CD4-positive, CD25-positive, alpha-beta regulatory T cell (primary cell): ENCODE results near the gene ARHGAP23. TPM values are rescaled to one million over a fixed set of nuclear protein-coding genes. Genes with fewer than 3 reads are reported as not detected.
"Not testable (repeated sequence)": the region's sequence is repeated elsewhere in the genome, so short reads cannot be mapped to it uniquely, and the experiment has no call there.

ENCODE experiments used
- ATAC-seq, 2 donors: fragments of 150-1000 bp; cut with Tn5 transposase; one replicate each; pipeline ENCODE4 v1.10.0; 2021; ENCODE audit warnings: low read depth in 2 of 2, moderate number of reproducible peaks in 2 of 2, moderate library complexity in 1 of 2
- DNase-seq, 3 donors: peaks; one replicate each; pipeline versions ENCODE4 v3.0.0 to v3.0.0-alpha.2; 2012 to 2022; ENCODE audit warnings: mixed read lengths in 1 of 3
- H3K27ac ChIP-seq: one replicate; pipeline ENCODE4 v1.7.0; 2013; ENCODE audit warnings: mild to moderate bottlenecking, low read length; ENCODE audit not compliant: insufficient read depth, poor library complexity, severe bottlenecking
- H3K27me3 ChIP-seq: one replicate; pipeline ENCODE4 v1.7.0; 2013; ENCODE audit warnings: low read length; ENCODE audit not compliant: control insufficient read depth, insufficient read depth
- H3K36me3 ChIP-seq: one replicate; pipeline ENCODE4 v1.7.0; 2013; ENCODE audit warnings: mild to moderate bottlenecking, low read length, moderate library complexity; ENCODE audit not compliant: control insufficient read depth, insufficient read depth
- H3K4me1 ChIP-seq: 2 replicates; pipeline ENCODE4 v1.7.0; 2013; ENCODE audit warnings: mild to moderate bottlenecking, low read length; ENCODE audit not compliant: insufficient read depth, control insufficient read depth, poor library complexity, severe bottlenecking
- H3K4me3 ChIP-seq: one replicate; pipeline ENCODE4 v1.7.0; 2013; ENCODE audit warnings: low read depth, mild to moderate bottlenecking, low read length, moderate library complexity
- H3K9me3 ChIP-seq, 2 experiments: 1 replicate in 1 of 2; 2 replicates in 1 of 2; pipeline ENCODE4 v1.7.0; 2013; ENCODE audit warnings: low read length in 2 of 2, mild to moderate bottlenecking in 1 of 2, moderate library complexity in 1 of 2; ENCODE audit not compliant: control insufficient read depth in 2 of 2
- H3K27ac Mint-ChIP-seq, 3 donors: one replicate each; pipeline ENCODE4 v1.8.0; 2020 to 2022; ENCODE audit warnings: mild to moderate bottlenecking in 3 of 3, mixed read lengths in 3 of 3, moderate library complexity in 2 of 3
- H3K27me3 Mint-ChIP-seq: one replicate; pipeline ENCODE4 v1.8.0; 2022; ENCODE audit warnings: mild to moderate bottlenecking, mixed read lengths
- H3K36me3 Mint-ChIP-seq: one replicate; pipeline ENCODE4 v1.8.0; 2020; ENCODE audit warnings: mixed read lengths
- H3K4me1 Mint-ChIP-seq, 4 donors: one replicate each; pipeline ENCODE4 v1.8.0; 2020 to 2022; ENCODE audit warnings: mixed read lengths in 4 of 4, mild to moderate bottlenecking in 1 of 4
- H3K4me3 Mint-ChIP-seq, 4 donors: one replicate each; pipeline ENCODE4 v1.8.0; 2020 to 2022; ENCODE audit warnings: mild to moderate bottlenecking in 4 of 4, mixed read lengths in 4 of 4, moderate library complexity in 3 of 4
- H3K9me3 Mint-ChIP-seq, 7 donors: one replicate each; pipeline ENCODE4 v1.8.0; 2020 to 2022; ENCODE audit warnings: mixed read lengths in 7 of 7, mild to moderate bottlenecking in 3 of 7, moderate library complexity in 2 of 7
- polyA plus RNA-seq, 4 donors: library from polyadenylated mRNA; unstranded; fragments of 300-500 nt; fragmentation: Illumina TruSeq; gene quantifications; one replicate each; pipeline ENCODE4 v1.2.3, GENCODE V29; 2021
- total RNA-seq: library from RNA; stranded (reverse); gene quantifications from one replicate; pipeline ENCODE4 v1.2.3, GENCODE V29; 2022

Gene ARHGAP23
- total and polyA plus RNA-seq, 5 donors from 2014 or later: 0.22 to 2.3 (median 0.30) TPM; not detected in 2

DNA sequence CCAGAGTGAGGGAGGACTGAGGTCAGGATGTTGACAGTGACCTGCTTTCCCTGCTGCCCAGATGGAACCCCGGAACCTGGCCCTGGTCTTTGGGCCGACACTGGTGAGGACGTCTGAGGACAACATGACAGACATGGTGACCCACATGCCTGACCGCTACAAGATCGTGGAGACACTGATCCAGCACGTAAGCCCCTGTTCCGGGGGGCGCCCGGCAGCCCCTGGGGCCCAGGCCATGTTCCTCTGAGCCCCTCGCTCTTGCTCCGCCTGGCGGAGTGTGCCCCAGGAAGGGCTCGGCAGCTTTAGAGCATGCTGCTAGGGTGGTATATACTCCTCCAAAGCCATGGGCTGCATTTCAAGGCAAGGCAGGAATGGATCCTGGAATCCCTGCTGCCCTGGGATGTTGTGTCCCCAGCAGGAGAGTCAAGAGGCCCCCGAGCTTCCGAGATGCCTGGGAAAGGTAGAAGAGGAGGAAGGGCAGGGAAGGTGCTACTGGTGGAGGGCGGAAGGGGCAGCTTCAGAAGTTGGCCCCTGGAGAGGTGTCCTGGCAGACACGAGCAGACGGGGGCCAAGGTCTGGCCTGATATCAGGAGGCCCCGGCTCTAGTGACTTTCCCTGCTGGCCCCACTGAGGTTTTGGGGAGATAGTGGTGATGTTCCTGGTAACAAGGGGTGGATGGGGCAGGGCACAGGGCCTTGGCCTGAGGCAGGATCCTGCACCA, 63.2 kb downstream of the ARHGAP23 start:
- H3K4me1 ChIP-seq, H3K4me1 Mint-ChIP-seq, H3K27me3 ChIP-seq, H3K9me3 ChIP-seq, DNase-seq, H3K36me3 Mint-ChIP-seq, H3K27me3 Mint-ChIP-seq, H3K4me3 Mint-ChIP-seq, H3K36me3 ChIP-seq, H3K27ac ChIP-seq, ATAC-seq, H3K4me3 ChIP-seq, H3K9me3 Mint-ChIP-seq: not testable (repeated sequence)
- H3K27ac Mint-ChIP-seq: peak overlapping the region in 1 of 3 donors; percentile 75

DNA sequence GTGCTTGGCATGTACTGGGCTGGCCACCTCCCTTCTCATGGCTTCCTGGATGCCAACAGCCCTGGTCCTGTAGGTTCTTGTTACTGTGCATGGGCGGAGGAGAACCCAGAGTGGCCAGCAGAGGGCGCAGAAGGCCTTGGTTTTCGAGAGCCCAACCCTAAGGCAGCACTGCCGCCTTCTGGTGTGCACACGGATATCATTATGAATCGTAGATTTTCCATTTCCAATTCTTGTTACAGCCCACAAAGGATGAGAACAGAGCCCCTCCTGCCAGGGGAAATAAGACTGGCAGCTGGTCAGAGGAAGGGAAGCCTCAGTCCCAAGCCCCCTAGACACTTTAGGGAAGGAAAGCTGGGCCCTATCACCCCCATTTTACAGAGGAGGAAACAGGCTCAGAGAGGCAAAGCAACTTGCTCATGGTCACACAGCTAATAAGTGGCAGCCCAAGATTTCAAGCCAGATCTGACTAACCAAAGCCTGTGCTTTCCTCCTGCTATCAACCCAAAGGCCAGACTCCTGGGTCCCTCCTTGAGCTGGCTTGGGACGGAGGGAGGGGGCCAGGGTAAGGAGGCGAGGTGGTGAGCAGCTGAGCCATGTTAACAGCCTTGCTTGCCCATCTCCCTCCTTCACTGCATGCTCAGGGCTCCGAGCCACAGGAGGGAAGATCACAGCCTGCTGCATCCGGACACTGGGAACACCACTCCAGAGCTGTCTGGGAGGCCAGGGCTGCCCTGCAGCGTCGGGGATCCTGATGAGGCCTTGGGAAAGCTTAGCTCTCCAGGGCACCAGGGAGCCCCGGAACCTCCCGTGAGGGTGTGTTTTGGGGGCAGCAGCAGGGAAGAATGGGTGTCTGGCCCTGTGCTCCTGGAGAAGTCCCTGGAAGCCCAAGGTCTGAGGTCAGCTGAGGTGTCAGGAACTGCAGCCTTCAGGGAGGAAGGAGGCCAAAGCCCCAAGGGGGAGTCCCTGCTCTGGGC, 64.1 kb downstream of the ARHGAP23 start:
- H3K27me3 Mint-ChIP-seq, H3K9me3 Mint-ChIP-seq, H3K4me3 Mint-ChIP-seq, H3K4me3 ChIP-seq, H3K9me3 ChIP-seq, H3K27me3 ChIP-seq, H3K36me3 Mint-ChIP-seq, H3K36me3 ChIP-seq, H3K4me1 ChIP-seq, H3K27ac ChIP-seq, H3K4me1 Mint-ChIP-seq: not testable (repeated sequence)
- DNase-seq (peak; percentile 69 to 88 (median 85)), ATAC-seq (peak; percentile 61 to 85)
- peak overlapping the region in 1 of 3 donors; percentile 75 for H3K27ac Mint-ChIP-seq

DNA sequence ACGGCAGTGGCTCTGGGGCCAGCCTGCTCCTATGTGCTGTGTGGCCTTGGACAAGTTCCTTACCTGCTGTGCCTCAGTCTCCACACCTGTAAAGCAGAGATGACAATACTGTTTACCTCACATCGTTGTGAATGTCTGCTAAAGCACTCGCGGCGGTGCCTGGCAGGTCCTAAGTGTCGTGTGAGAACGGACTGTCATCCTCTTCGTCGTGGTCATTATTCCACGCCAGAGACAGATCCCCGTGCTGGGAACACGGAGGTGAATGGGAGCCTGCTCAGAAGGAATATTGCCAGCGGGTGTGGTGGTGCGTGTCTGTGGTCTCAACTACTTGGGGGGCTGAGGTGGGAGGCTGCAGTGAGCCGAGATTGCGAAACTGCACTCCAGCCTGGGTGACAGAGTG, 65.9 kb downstream of the ARHGAP23 start:
- not testable (repeated sequence) for H3K4me3 Mint-ChIP-seq, H3K36me3 Mint-ChIP-seq, H3K4me3 ChIP-seq, H3K27me3 ChIP-seq, H3K27me3 Mint-ChIP-seq, H3K27ac Mint-ChIP-seq, DNase-seq, H3K9me3 ChIP-seq, H3K9me3 Mint-ChIP-seq, ATAC-seq, H3K4me1 Mint-ChIP-seq, H3K4me1 ChIP-seq, H3K27ac ChIP-seq, H3K36me3 ChIP-seq

DNA sequence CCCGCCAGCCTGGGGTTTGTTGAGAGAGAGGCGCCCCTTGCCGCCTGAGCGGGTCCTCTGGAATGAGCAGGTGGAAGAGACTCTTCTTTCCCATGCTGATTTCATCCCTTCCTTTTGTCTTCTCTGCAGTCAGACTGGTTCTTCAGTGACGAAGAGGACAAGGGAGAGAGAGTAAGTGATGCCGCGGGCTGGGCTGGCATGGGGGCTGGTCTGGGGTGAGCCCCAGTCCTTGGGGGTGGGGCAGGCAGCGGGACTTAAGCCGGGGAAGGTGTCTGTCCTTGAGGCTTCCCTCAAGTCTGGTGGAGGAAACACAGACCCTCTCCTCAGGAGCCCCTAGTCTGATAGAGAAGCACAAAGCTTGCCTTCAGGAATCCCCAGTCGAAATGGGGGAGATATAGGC, 69.4 kb downstream of the ARHGAP23 start:
- not testable (repeated sequence) for H3K9me3 ChIP-seq, H3K27me3 ChIP-seq, H3K4me1 ChIP-seq, H3K36me3 Mint-ChIP-seq, H3K27me3 Mint-ChIP-seq, H3K27ac ChIP-seq, H3K4me1 Mint-ChIP-seq, H3K27ac Mint-ChIP-seq, H3K36me3 ChIP-seq, H3K4me3 ChIP-seq, H3K4me3 Mint-ChIP-seq, ATAC-seq, H3K9me3 Mint-ChIP-seq, DNase-seq

DNA sequence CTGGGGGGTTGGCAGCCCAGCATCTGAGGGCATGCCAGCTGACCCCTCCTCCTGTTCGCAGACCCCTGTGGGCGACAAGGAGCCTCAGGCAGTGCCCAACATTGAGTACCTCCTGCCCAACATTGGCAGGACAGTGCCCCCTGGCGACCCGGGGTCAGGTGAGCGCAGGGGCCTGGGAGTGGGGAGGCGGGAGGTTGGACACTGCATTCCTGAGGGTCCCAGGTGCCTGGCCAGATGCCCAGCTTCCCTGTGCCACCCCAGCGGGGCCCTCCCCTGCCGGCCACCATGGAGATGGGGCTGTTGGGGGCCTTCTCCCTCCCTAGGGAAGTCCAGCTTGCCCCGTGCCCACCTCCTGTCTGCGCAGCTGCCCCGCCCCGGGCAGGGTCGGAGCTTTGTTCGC, 70.1 kb downstream of the ARHGAP23 start:
- no peaks in the 10 kb centered on the region for H3K36me3 Mint-ChIP-seq
- Histone ChIP-seq H3K27ac (no peak overlapping the region), H3K4me3 (no peak overlapping the region), H3K27me3 (no peaks in the 10 kb centered on the region), H3K4me1 (no peaks in the 10 kb centered on the region), H3K36me3 (no peaks in the 10 kb centered on the region), H3K9me3 (no peaks in the 10 kb centered on the region)
- H3K4me3 Mint-ChIP-seq: no peak overlapping the region
- no peaks in the 10 kb centered on the region for H3K4me1 Mint-ChIP-seq
- H3K27ac Mint-ChIP-seq: no peak overlapping the region
- ATAC-seq (no peak), DNase-seq (no peak)
- peaks cover 0 to 2% (median 0%) of the 10 kb centered on the region in 7 donors for H3K9me3 Mint-ChIP-seq
- no peaks in the 10 kb centered on the region for H3K27me3 Mint-ChIP-seq

DNA sequence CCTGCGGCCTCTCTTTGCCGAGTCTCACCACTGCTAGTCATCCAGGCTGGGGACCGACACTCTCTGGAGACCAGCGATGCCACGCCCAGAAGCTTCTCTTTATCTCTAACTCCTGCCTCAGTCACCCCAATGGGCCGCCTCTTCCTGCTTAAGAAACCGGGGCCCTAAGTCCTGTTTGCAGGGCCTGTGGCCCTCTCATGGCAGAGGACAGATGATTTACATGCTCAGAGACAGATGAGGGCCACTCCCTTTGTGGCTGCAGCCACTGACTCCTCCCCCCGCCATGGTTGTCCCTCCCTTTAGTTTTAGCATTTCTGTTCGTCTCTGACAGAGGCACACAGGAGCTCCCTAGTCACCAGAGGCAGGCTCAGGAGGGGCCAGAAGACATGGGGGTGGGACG, 71.0 kb downstream of the ARHGAP23 start:
- H3K36me3 ChIP-seq: not testable (repeated sequence)

DNA sequence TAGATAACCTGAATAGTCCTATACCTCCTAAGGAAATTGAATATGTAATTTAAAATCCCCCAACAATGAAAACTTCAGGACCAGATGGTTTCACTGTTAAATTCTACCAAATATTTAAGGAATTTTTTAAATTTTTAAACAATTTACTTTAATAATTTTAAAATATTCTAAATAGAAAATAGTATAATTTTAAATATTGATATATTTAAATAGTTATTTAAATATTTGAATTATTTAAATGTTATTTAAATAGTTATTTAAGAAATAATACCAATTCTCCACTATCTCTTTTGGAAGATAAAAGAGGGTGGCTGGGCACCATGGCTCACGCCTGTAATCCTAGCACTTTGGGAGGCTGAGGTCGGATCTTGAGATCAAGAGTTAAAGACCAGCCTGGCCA, 73.5 kb downstream of the ARHGAP23 start:
- not testable (repeated sequence) for H3K36me3 ChIP-seq, ATAC-seq, H3K27ac ChIP-seq, H3K4me3 ChIP-seq, H3K4me1 Mint-ChIP-seq, H3K4me1 ChIP-seq, H3K27me3 Mint-ChIP-seq, H3K36me3 Mint-ChIP-seq, H3K27ac Mint-ChIP-seq, DNase-seq, H3K4me3 Mint-ChIP-seq, H3K27me3 ChIP-seq, H3K9me3 ChIP-seq, H3K9me3 Mint-ChIP-seq

More for the DNA sequence above, 71.0 kb downstream of the ARHGAP23 start:
- H3K27me3 ChIP-seq, H3K4me1 ChIP-seq, H3K27me3 Mint-ChIP-seq, H3K4me3 Mint-ChIP-seq, DNase-seq, H3K9me3 ChIP-seq, H3K27ac Mint-ChIP-seq, H3K4me3 ChIP-seq, H3K27ac ChIP-seq, H3K36me3 Mint-ChIP-seq, H3K4me1 Mint-ChIP-seq, ATAC-seq, H3K9me3 Mint-ChIP-seq: not testable (repeated sequence)
